ENCODE measurements around the gene MEF2D. TPM values are rescaled to one million over a fixed set of nuclear protein-coding genes. Genes with fewer than 3 reads are reported as not detected.

MEF2D gene
- total RNA-seq, 1 donor from 2014 or later = 37.8 TPM

- Mint-ChIP-seq H3K27ac (peak overlapping the region; percentile 82), H3K27me3 (ENCODE audit: low read depth) (no peaks in the 10 kb centered on the region), H3K4me1 (peaks cover 46% of the 10 kb centered on the region), H3K4me3 (no peak overlapping the region), H3K9me3 (no peaks in the 10 kb centered on the region), H3K36me3 (peaks cover 1% of the 10 kb centered on the region)
- DNase-seq (ENCODE audit: low spot score in 2 of 2, unreplicated experiment in 2 of 2) = no peak
- TF ChIP-seq, protein P1, sequence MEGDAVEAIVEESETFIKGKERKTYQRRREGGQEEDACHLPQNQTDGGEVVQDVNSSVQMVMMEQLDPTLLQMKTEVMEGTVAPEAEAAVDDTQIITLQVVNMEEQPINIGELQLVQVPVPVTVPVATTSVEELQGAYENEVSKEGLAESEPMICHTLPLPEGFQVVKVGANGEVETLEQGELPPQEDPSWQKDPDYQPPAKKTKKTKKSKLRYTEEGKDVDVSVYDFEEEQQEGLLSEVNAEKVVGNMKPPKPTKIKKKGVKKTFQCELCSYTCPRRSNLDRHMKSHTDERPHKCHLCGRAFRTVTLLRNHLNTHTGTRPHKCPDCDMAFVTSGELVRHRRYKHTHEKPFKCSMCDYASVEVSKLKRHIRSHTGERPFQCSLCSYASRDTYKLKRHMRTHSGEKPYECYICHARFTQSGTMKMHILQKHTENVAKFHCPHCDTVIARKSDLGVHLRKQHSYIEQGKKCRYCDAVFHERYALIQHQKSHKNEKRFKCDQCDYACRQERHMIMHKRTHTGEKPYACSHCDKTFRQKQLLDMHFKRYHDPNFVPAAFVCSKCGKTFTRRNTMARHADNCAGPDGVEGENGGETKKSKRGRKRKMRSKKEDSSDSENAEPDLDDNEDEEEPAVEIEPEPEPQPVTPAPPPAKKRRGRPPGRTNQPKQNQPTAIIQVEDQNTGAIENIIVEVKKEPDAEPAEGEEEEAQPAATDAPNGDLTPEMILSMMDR (IDR thresholded peaks at IDR 0.05; ENCODE audit: unreplicated experiment) = no peak
Measured at GRCh38 chr1:156489166-156489934, 11.2 kb downstream of the MEF2D start.

DNA sequence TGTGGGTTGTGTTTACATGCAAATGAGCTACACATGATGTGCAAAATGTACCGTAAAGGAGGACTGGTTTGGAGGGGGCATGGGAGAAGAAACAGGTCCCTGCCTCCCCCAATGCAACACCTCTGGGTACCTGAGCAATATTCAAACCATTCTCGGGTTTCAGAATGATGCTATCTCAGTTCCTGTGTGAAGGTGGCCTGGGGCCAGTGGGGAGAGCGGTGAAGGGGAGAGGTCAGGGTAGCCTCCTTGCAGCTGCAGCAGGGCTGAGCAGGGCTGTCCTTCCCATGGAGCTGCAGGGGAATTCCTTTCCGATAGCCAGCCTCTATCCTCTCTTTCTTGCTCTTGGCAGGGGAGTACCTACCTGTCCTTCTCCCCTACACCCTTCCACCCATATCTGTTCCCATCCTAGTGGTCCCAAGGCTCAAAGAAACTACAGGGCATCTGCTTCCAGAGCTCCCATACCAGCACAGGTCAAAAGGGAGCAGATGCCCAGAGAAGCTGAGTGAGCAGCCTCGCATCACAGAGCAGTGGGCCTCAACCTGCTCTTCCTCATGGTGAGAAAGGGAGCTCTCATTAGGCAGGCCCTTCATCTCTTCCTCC lies 11.9 kb downstream of the MEF2D start:
- Mint-ChIP-seq H3K4me3 (no peak overlapping the region), H3K27me3 (ENCODE audit: low read depth) (no peaks in the 10 kb centered on the region), H3K36me3 (peaks cover 1% of the 10 kb centered on the region), H3K4me1 (peaks cover 42% of the 10 kb centered on the region), H3K27ac (no peak overlapping the region), H3K9me3 (no peaks in the 10 kb centered on the region)
- no peak for DNase-seq (ENCODE audit: low spot score in 2 of 2, unreplicated experiment in 2 of 2)
- TF ChIP-seq, protein P1 (IDR thresholded peaks at IDR 0.05; ENCODE audit: unreplicated experiment) = no peak

DNA sequence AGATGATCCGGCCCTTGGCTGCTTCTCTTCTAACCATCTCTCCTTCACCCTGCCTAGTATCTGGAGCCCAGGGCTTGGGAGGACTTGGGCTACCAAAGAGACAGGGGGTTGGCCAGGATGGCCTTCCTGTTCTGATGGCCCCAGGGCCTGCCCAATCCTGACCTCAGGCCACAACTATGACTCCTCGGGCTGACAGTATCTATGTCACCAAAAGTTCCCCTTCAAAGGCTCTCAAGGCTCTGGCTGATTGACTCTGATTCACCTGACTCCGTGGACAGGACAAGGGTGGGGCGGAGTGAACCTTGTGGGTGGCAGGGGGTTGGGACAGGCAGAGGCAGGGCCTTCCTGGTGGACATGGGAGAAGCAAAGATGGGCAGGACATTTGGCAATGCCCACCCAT lies 12.7 kb downstream of the MEF2D start:
- Mint-ChIP-seq H3K27me3 (ENCODE audit: low read depth) (no peaks in the 10 kb centered on the region), H3K4me1 (peaks cover 40% of the 10 kb centered on the region), H3K36me3 (peaks cover 1% of the 10 kb centered on the region), H3K4me3 (no peak overlapping the region), H3K9me3 (no peaks in the 10 kb centered on the region), H3K27ac (no peak overlapping the region)
- no peak for DNase-seq (ENCODE audit: low spot score in 2 of 2, unreplicated experiment in 2 of 2)
- TF ChIP-seq, protein P1 (IDR thresholded peaks at IDR 0.05; ENCODE audit: unreplicated experiment) = no peak

DNA sequence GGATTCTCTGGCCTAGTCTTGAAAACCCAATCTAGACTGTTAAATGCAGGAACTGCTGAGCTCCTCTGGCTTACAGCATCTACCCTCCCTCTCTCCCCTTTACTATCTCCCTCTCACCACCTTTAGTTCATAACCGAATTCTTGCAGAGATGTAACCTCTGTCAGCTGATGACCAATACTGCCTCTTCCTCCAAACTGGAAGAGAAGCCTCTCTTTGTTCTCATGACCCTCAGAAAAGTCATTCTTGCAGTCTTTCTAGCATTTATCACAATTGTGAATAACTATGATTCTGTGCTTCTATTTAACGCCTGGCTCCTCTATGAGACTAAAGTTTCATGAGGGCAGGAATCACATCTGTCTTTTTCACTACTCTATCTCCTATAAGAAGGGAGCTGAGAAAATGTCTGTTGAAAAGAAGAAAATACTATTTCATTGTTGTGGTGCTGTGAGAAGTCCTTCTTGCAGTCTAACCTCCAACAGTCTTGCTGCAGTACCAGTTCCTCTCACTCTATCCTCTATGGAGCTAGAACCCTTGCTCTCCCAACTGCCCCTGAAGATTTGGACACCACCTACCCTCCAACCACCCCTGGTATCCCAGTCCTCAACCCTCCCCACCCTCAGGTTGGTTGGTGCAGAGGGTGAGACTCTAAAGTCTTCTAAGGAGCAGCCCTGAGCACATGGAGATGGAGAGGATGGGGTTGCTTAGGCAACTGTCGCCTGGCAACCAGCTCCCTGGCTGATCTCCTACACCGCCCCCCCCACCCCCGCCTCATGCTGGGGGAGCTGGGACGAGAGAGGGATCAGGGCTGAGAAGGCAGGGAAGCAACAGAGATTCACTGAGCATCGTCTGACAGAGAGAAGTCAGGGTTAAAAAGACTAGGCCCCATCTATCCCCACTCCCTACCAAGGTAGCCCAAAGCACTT lies 13.9 kb downstream of the MEF2D start:
- Mint-ChIP-seq H3K4me1 (peaks cover 34% of the 10 kb centered on the region), H3K27me3 (ENCODE audit: low read depth) (no peaks in the 10 kb centered on the region), H3K4me3 (no peak overlapping the region)

GRCh38 chr1:156485984-156486383 lies 14.6 kb downstream of the MEF2D start:
- no peaks in the 10 kb centered on the region for H3K27me3 Mint-ChIP-seq (ENCODE audit: low read depth)
- H3K9me3 Mint-ChIP-seq = no peaks in the 10 kb centered on the region
- no peak overlapping the region for H3K27ac Mint-ChIP-seq
- peaks cover 30% of the 10 kb centered on the region for H3K4me1 Mint-ChIP-seq
- peaks cover 3% of the 10 kb centered on the region for H3K36me3 Mint-ChIP-seq
- no peak overlapping the region for H3K4me3 Mint-ChIP-seq
- no peak for DNase-seq (ENCODE audit: low spot score in 2 of 2, unreplicated experiment in 2 of 2)
- TF ChIP-seq, protein P1 (IDR thresholded peaks at IDR 0.05; ENCODE audit: unreplicated experiment) = no peak

More for the DNA sequence above, 13.9 kb downstream of the MEF2D start:
- TF ChIP-seq, protein P1 (IDR thresholded peaks at IDR 0.05; ENCODE audit: unreplicated experiment) = no peak
- Mint-ChIP-seq H3K9me3 (no peaks in the 10 kb centered on the region), H3K36me3 (peaks cover 1% of the 10 kb centered on the region), H3K27ac (no peak overlapping the region)
- DNase-seq (ENCODE audit: low spot score in 2 of 2, unreplicated experiment in 2 of 2) = no peak

All from mesothelial cell of epicardium (in vitro differentiated cells).